ENCODE results near the gene FRAS1.

DNA sequence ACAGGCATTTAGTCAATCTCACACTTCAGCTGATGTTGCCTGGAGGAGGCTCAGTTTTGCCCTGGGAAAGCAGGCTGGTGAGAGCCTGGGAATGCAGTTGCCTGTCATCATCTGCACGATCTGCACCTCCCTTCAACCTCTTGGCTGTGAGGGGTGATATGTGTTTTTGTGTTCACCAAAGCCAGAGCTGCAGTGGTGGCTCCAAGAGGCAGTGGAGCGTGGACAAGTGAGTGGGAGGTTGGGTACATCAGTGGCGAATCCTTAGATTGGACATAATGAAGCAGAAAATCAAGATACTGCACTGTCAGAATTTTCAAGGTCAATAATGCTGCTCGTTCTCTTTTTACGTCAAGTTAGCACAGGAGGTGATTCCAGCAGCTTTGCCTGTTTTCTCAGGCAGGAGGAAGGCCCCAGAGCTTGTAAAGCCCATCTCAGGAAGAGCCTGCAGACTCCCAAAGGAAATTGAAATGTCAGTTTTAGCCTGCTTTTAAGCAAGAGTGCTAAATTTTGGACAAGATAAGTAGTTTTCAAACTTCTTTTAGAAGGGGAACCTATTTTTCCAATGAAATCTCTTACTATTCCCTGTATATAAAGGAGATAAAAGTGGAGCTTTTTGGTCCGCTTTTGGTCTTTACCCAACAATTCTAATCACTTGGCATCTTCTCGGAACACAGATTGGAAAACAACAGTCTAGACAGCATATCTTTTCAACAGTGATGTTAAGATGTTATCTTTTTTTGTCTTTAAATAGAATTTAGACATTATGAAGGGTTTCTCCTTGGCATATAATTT lies 92.8 kb downstream of the FRAS1 start:
- TF ChIP-seq, protein P1, sequence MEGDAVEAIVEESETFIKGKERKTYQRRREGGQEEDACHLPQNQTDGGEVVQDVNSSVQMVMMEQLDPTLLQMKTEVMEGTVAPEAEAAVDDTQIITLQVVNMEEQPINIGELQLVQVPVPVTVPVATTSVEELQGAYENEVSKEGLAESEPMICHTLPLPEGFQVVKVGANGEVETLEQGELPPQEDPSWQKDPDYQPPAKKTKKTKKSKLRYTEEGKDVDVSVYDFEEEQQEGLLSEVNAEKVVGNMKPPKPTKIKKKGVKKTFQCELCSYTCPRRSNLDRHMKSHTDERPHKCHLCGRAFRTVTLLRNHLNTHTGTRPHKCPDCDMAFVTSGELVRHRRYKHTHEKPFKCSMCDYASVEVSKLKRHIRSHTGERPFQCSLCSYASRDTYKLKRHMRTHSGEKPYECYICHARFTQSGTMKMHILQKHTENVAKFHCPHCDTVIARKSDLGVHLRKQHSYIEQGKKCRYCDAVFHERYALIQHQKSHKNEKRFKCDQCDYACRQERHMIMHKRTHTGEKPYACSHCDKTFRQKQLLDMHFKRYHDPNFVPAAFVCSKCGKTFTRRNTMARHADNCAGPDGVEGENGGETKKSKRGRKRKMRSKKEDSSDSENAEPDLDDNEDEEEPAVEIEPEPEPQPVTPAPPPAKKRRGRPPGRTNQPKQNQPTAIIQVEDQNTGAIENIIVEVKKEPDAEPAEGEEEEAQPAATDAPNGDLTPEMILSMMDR (IDR thresholded peaks at IDR 0.05), result no peak
- TF ChIP-seq POLR2A (IDR thresholded peaks at IDR 0.05) (no peak), POLR2AphosphoS5 (IDR thresholded peaks at IDR 0.05; ENCODE audit: insufficient read depth in 1 of 2, low read depth in 1 of 2) (no peak)

Data from vagina (tissue), 2 donors.